SW480 (cell line): ENCODE data around the gene PSMD7.
"Not testable (repeated sequence)": the region's sequence is repeated elsewhere in the genome, so short reads cannot be mapped to it uniquely, and the experiment has no call there.

Experiments
- DNase-seq: peaks from one replicate; pipeline ENCODE4 v3.0.0-alpha.2; 2016; ENCODE audit warnings: low spot score

PSMD7 gene

GRCh38 chr16:74297145-74297665, 591 bp downstream of the PSMD7 start:
- DNase-seq, result no peak

- DNase-seq, result no peak
Measured at GRCh38 chr16:74298104-74298503, 1.5 kb downstream of the PSMD7 start.

GRCh38 chr16:74302341-74302740, 5.7 kb downstream of the PSMD7 start:
- DNase-seq, result no peak

GRCh38 chr16:74304164-74304834, 7.7 kb downstream of the PSMD7 start:
- no peak for DNase-seq

GRCh38 chr16:74304835-74305176, 8.2 kb downstream of the PSMD7 start:
- no peak for DNase-seq

GRCh38 chr16:74305281-74305680, 8.7 kb downstream of the PSMD7 start:
- no peak for DNase-seq

GRCh38 chr16:74305978-74306784, 9.6 kb downstream of the PSMD7 start:
- DNase-seq, result no peak

GRCh38 chr16:74307383-74307782, 10.8 kb downstream of the PSMD7 start:
- DNase-seq, result no peak

GRCh38 chr16:74309789-74310781, 13.5 kb downstream of the PSMD7 start:
- DNase-seq, result peak; percentile 49

- DNase-seq, result no peak
Measured at GRCh38 chr16:74315059-74315458, 18.4 kb downstream of the PSMD7 start.

- no peak for DNase-seq
Measured at GRCh38 chr16:74320707-74321106, 24.1 kb downstream of the PSMD7 start.

GRCh38 chr16:74321356-74321755, 24.7 kb downstream of the PSMD7 start:
- DNase-seq, result no peak

- no peak for DNase-seq
Measured at GRCh38 chr16:74322301-74322710, 25.7 kb downstream of the PSMD7 start.

- not testable (repeated sequence) for DNase-seq
Measured at GRCh38 chr16:74324777-74325176, 28.2 kb downstream of the PSMD7 start.

GRCh38 chr16:74325641-74326040, 29.0 kb downstream of the PSMD7 start:
- no peak for DNase-seq

- DNase-seq, result not testable (repeated sequence)
Measured at GRCh38 chr16:74328346-74328745, 31.7 kb downstream of the PSMD7 start.

- DNase-seq, result not testable (repeated sequence)
Measured at GRCh38 chr16:74332469-74332868, 35.9 kb downstream of the PSMD7 start.

- not testable (repeated sequence) for DNase-seq
Measured at GRCh38 chr16:74337506-74337905, 40.9 kb downstream of the PSMD7 start.

- DNase-seq, result not testable (repeated sequence)
Measured at GRCh38 chr16:74339226-74339625, 42.6 kb downstream of the PSMD7 start.

- DNase-seq, result not testable (repeated sequence)
Measured at GRCh38 chr16:74353038-74353437, 56.4 kb downstream of the PSMD7 start.
